GM10266 (cell line): ENCODE results near the gene CD109.

Source experiments
- DNase-seq: peaks from one replicate; pipeline ENCODE4 v3.0.0; 2012; ENCODE audit errors: extremely low spot score
- CTCF ChIP-seq: IDR thresholded peaks from 2 replicates; pipeline ENCODE4 v1.5.1; 2012; ENCODE audit warnings: mild to moderate bottlenecking, low read depth; ENCODE audit not compliant: control insufficient read depth, insufficient read depth; ENCODE audit errors: missing control alignments

The CD109 gene

GRCh38 chr6:73774311-73774774, 78.3 kb downstream of the CD109 start:
- TF ChIP-seq CTCF, result no peak

DNA sequence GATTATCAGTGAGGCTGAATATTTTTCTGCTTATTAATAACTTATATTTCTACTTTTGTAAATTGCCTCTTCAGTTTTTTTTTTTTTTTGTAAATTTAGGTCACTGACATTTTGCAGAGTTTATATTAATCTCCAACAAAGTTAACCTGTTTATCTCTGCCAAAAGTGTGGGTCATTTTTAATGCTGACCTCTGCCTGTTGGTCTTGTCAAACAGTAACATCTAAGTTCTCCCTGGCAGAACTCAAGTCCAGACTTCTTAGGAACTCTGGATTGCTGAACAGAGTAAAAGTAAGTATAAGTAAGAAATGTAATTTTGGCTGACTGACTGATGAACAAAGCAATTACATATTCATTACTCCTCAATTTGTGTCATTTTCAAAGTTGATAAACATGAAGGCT, 83.9 kb downstream of the CD109 start:
- no peak for TF ChIP-seq CTCF
- DNase-seq, result no peak

More at GRCh38 chr6:73774311-73774774, 78.3 kb downstream of the CD109 start:
- DNase-seq, result no peak

- no peak for DNase-seq
- TF ChIP-seq CTCF, result no peak
Measured at GRCh38 chr6:73782911-73783310, 86.9 kb downstream of the CD109 start.

GRCh38 chr6:73784726-73785505, 88.9 kb downstream of the CD109 start:
- no peak for DNase-seq
- no peak for TF ChIP-seq CTCF

DNA sequence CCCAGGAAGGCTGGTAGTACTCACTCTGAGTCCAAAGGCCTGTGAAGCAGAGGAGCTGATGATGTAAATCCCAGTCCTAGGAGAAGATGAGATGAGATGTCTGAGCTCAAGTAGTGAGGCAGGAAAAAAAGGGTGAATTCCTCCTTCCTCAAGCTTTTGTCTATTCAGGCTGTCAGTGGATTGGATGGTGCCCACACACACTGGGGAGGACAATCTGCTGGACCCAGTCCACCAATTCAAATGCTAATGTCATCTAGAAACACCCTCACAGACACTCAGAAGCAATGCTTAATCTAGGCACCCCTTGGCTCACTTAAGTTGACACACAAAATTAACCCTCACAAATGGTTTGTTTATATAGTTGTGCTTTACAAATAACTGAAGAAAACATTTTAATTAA, 94.6 kb downstream of the CD109 start:
- no peak for DNase-seq
- no peak for TF ChIP-seq CTCF

DNA sequence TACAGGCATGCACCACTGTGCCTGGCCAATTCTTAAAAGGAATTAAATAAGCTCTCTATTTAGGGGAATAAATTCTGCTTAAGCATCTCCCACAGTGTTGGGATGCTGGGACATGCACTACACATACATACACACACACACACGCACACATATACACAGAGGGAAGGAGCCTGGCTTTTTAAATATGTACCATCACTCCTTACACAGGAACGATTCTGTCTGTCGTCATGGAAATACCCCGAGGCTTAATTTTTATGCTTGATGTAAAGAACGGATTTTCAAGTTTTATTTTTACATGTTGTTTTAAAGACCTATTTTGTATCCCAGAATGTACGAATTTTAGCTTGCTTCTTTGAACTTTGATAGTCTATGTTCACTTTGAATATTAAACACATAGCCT, 95.3 kb downstream of the CD109 start:
- no peak for TF ChIP-seq CTCF
- DNase-seq, result no peak

GRCh38 chr6:73792738-73793137, 96.7 kb downstream of the CD109 start:
- no peak for DNase-seq
- no peak for TF ChIP-seq CTCF
